Activated CD8-positive, alpha-beta T cell treated with anti-CD3 and anti-CD28 coated beads, Interleukin-2, amount 10 ng/mL, durations not matched to agents 7 days and 5 days (primary cell): Measurements from ENCODE around the gene GARIN5B. TPM values are rescaled to one million over a fixed set of nuclear protein-coding genes. Genes with fewer than 3 reads are reported as not detected.
A peak's percentile ranks its signal among the peaks of the same experiment; 100 is the strongest.

Experiments used
- ATAC-seq: fragments of 150-1000 bp; cut with Tn5 transposase; one replicate; pipeline ENCODE4 v1.10.0; 2021; ENCODE audit warnings: moderate library complexity
- CTCF ChIA-PET: fragments of 350-600 bp; sonication (Branson Sonifier 250); formaldehyde crosslinking; loops from one replicate; lab custom pipeline; 2021; ENCODE audit warnings: antibody characterized with exemption; lab: Charles Lee
- POLR2A ChIA-PET: fragments of 350-600 bp; sonication (Branson Sonifier 250); formaldehyde crosslinking; loops from one replicate; lab custom pipeline; 2021; ENCODE audit warnings: antibody characterized with exemption; lab: Charles Lee
- DNase-seq: peaks from one replicate; pipeline ENCODE4 v3.0.0-alpha.2; 2020
- H3K27ac Mint-ChIP-seq: one replicate; pipeline ENCODE4 v1.8.0; 2021; ENCODE audit warnings: mild to moderate bottlenecking, mixed read lengths
- H3K27me3 Mint-ChIP-seq: one replicate; pipeline ENCODE4 v1.8.0; 2021; ENCODE audit warnings: low read depth, mixed read lengths
- H3K36me3 Mint-ChIP-seq: one replicate; pipeline ENCODE4 v1.8.0; 2021; ENCODE audit warnings: low read depth, mixed read lengths
- H3K4me1 Mint-ChIP-seq: one replicate; pipeline ENCODE4 v1.8.0; 2021; ENCODE audit warnings: low read depth, mixed read lengths
- H3K4me3 Mint-ChIP-seq: one replicate; pipeline ENCODE4 v1.8.0; 2021; ENCODE audit warnings: mild to moderate bottlenecking, mixed read lengths
- H3K9me3 Mint-ChIP-seq: one replicate; pipeline ENCODE4 v1.8.0; 2022; ENCODE audit warnings: mixed read lengths; ENCODE audit not compliant: insufficient read depth
- total RNA-seq, 2 experiments: library from RNA; stranded (reverse); gene quantifications; one replicate each; pipeline ENCODE4 v1.2.3, GENCODE V29; 2021

Gene GARIN5B
- total RNA-seq, 2 experiments from 2014 or later, result not detected

GRCh38 chr19:55352549-55353145 is 10.4 kb downstream of the GARIN5B start:
- POLR2A ChIA-PET, result interaction anchor here (2.8 kb wide), 1 partner anchor 13 kb away, joined by 16 read pairs; the partner anchor contains the start of gene KMT5C

DNA sequence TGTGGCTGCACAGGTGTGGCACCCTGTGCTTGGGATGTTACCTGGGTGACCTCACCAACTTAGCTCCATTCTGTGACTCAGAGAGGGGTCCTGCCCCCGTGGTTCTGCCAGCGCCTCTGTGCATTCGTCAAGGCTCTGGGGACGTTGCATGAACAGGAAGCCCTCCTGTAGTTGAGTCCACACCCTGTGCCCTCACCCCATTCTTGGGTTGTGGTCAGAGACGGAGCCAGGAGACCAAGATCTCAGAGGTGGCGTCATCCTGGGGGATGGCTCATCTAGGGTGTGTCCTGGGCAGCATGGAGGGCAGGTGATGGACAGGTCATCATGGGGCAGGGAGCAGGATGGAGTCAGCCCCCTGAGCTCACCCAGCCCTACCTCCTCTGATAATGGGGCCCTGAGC is 11.0 kb downstream of the GARIN5B start:
- peaks cover 37% of the 10 kb centered on the region for H3K4me1 Mint-ChIP-seq
- H3K36me3 Mint-ChIP-seq, result no peaks in the 10 kb centered on the region
- ATAC-seq, result no peak
- CTCF ChIA-PET, result interaction anchor here (0.8 kb wide), 1 partner anchor 13 kb away, joined by 5 read pairs; the partner anchor contains the start of gene KMT5C
- H3K4me3 Mint-ChIP-seq, result no peak overlapping the region
- H3K27me3 Mint-ChIP-seq, result peaks cover 37% of the 10 kb centered on the region
- POLR2A ChIA-PET, result interaction anchor here (2.8 kb wide), 1 partner anchor 13 kb away, joined by 16 read pairs; the partner anchor contains the start of gene KMT5C
- peak; percentile 38 for DNase-seq
- no peak overlapping the region for H3K27ac Mint-ChIP-seq
- H3K9me3 Mint-ChIP-seq, result no peaks in the 10 kb centered on the region

More at GRCh38 chr19:55352549-55353145, 10.4 kb downstream of the GARIN5B start:
- Mint-ChIP-seq H3K9me3 (no peaks in the 10 kb centered on the region), H3K27ac (peak overlapping the region; percentile 55), H3K27me3 (peaks cover 42% of the 10 kb centered on the region), H3K4me1 (peaks cover 37% of the 10 kb centered on the region), H3K36me3 (no peaks in the 10 kb centered on the region), H3K4me3 (no peak overlapping the region)
- no peak for DNase-seq
- ATAC-seq, result no peak
- CTCF ChIA-PET, result interaction anchor here (0.8 kb wide), 1 partner anchor 13 kb away, joined by 5 read pairs; the partner anchor contains the start of gene KMT5C

- ATAC-seq, result no peak
- Mint-ChIP-seq H3K4me1 (peaks cover 37% of the 10 kb centered on the region), H3K4me3 (no peak overlapping the region), H3K27ac (no peak overlapping the region), H3K36me3 (no peaks in the 10 kb centered on the region), H3K27me3 (peaks cover 36% of the 10 kb centered on the region), H3K9me3 (no peaks in the 10 kb centered on the region)
- POLR2A ChIA-PET, result interaction anchor here (0.8 kb wide), 1 partner anchor 11 kb away, joined by 3 read pairs; the partner anchor contains the start of gene KMT5C
- CTCF ChIA-PET, result interaction anchor here (0.9 kb wide), 1 partner anchor 153 kb away, joined by 3 read pairs; no protein-coding TSS in a partner anchor
- DNase-seq, result no peak
Observed at GRCh38 chr19:55350620-55351315, 12.3 kb downstream of the GARIN5B start.

DNA sequence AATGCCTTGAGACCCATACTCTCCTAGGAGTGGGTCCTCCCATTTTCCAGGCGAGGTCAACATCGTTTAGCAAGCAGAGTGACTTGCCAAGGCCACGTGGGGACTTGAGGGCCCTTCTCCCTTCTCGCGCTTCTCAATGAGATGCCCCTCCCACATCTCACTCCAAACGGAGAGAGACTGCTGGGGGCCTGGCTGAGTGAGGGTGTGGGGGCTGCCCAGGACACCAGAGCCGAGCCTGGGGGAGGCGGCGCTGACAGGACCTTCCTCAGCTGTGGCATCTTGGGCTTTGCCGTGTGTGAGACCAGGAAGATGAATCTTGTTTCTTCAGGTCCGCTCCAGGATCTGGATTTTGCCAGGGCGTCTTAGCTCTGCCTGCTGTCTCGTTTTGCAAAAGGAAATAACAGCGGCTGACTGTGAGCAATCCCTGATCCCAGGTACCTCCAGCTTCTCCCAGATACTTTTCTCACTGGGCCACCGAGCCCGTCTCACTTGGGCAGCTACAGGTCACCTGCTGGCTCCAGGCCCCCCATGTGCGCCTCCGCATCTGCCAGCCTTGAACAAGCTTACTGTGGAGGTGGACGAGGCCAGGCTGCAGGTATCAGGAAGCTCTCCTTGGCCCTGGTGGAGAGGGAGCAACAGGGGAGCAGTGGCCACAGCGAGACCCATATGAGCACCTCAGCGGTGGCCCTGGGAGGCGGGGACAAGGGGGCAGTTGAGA is 14.6 kb downstream of the GARIN5B start:
- DNase-seq (no peak), ATAC-seq (no peak)
- ChIA-PET POLR2A (interaction anchor here (0.8 to 1.6 kb wide), 3 partner anchors 9 to 89 kb away, joined by 3 to 10 read pairs (median 6); partner anchors contain the start of gene KMT5C), CTCF (no interaction called here)
- Mint-ChIP-seq H3K9me3 (no peaks in the 10 kb centered on the region), H3K36me3 (peaks cover 3% of the 10 kb centered on the region), H3K27me3 (peaks cover 24% of the 10 kb centered on the region), H3K27ac (no peak overlapping the region), H3K4me1 (peaks cover 32% of the 10 kb centered on the region), H3K4me3 (no peak overlapping the region)

GRCh38 chr19:55347442-55348009 is 15.5 kb downstream of the GARIN5B start:
- ATAC-seq (no peak), DNase-seq (no peak)
- Mint-ChIP-seq H3K27ac (no peak overlapping the region), H3K4me3 (no peak overlapping the region), H3K9me3 (no peaks in the 10 kb centered on the region), H3K4me1 (peaks cover 22% of the 10 kb centered on the region), H3K36me3 (peaks cover 7% of the 10 kb centered on the region), H3K27me3 (peaks cover 15% of the 10 kb centered on the region)
- CTCF ChIA-PET, result no interaction called here
- POLR2A ChIA-PET, result interaction anchor here (0.8 to 1.6 kb wide), 3 partner anchors 8 to 88 kb away, joined by 4 to 6 read pairs (median 4); no protein-coding TSS in a partner anchor

DNA sequence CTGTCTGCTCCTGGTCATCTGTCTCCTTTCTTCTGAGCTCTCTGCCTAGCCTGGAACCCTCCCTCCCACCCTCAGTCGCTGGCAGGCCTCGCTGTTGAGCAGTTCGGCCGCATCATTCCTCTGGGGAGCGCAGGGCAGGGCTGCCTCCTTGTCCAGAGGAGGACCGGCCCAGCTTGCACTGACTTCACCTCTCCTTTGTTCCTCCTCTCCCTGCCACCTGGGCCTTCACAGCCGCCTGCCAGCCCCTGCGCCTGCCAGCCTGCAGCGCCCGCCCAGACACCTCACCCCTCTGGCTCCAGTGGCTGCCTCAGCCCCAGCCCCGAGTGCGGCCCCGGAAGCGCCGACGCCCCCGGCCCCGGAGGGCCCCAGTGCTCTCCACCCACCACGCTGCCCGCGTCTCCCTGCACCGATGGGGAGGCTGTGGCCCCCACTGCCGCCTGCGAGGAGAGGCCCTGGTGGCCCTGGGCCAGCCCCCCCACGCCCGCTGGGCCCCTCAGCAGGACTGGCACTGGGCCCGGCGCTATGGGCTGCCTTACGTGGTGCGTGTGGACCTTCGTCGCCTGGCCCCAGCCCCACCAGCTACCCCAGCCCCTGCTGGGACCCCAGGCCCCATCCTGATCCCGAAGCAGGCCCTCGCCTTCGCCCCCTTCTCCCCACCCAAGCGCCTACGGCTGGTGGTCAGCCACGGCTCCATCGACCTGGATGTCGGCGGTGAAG is 16.2 kb downstream of the GARIN5B start:
- peaks cover 7% of the 10 kb centered on the region for H3K36me3 Mint-ChIP-seq
- ChIA-PET POLR2A (interaction anchor here (0.8 to 1.6 kb wide), 4 partner anchors 8 to 87 kb away, joined by 4 to 6 read pairs (median 4); no protein-coding TSS in a partner anchor), CTCF (interaction anchor here (1.5 kb wide), 1 partner anchor 45 kb away, joined by 3 read pairs; no protein-coding TSS in a partner anchor)
- H3K27ac Mint-ChIP-seq, result no peak overlapping the region
- no peaks in the 10 kb centered on the region for H3K9me3 Mint-ChIP-seq
- DNase-seq (no peak), ATAC-seq (no peak)
- H3K4me3 Mint-ChIP-seq, result no peak overlapping the region
- H3K4me1 Mint-ChIP-seq, result peaks cover 16% of the 10 kb centered on the region
- peaks cover 10% of the 10 kb centered on the region for H3K27me3 Mint-ChIP-seq

GRCh38 chr19:55345818-55346724 is 17.0 kb downstream of the GARIN5B start:
- no peaks in the 10 kb centered on the region for H3K9me3 Mint-ChIP-seq
- CTCF ChIA-PET, result interaction anchor here (1.5 kb wide), 1 partner anchor 45 kb away, joined by 3 read pairs; no protein-coding TSS in a partner anchor
- ATAC-seq (no peak), DNase-seq (no peak)
- peaks cover 8% of the 10 kb centered on the region for H3K36me3 Mint-ChIP-seq
- H3K4me1 Mint-ChIP-seq, result peaks cover 13% of the 10 kb centered on the region
- POLR2A ChIA-PET, result interaction anchor here (1.3 to 1.4 kb wide), 2 partner anchors 37 to 44 kb away, joined by 4 to 5 read pairs; no protein-coding TSS in a partner anchor
- no peak overlapping the region for H3K27ac Mint-ChIP-seq
- no peak overlapping the region for H3K4me3 Mint-ChIP-seq
- peaks cover 2% of the 10 kb centered on the region for H3K27me3 Mint-ChIP-seq

DNA sequence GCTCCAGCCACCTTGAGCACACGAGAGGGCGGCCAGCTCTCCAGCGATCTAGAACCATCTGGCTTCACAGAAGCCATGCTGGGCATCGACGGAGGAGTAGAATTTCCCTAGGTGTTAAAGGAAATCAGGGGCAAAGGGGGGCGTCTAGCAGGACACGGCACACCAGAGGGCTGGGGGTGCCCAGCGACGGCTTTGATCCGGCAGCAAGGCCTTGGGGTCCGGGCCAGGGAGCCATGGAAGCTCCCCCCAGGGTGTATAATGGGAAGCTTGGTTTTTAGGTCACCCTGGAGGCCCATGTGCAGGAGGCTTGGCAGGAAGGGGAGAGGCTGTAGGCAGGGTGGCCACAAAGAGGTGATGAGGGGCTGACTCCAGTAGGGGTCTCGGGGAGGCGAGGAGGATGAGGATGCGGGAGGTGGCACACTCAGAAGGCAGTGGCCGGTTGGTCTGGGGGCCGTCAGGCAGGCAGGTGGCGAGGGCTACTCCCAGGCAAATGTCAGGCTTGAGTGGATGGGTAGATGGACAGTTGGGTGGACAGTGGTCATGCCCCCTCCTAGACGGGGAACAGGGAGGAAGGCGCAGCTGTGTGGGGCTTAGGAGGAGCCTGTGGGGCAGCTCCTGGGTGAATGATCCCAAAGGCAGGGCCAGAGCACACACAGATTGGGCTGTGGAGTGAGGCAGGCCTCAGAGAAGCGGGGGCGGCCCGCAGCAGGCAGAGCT is 17.8 kb downstream of the GARIN5B start:
- Mint-ChIP-seq H3K36me3 (peaks cover 8% of the 10 kb centered on the region), H3K27me3 (no peaks in the 10 kb centered on the region), H3K4me1 (peaks cover 8% of the 10 kb centered on the region), H3K4me3 (no peak overlapping the region), H3K9me3 (no peaks in the 10 kb centered on the region), H3K27ac (no peak overlapping the region)
- POLR2A ChIA-PET, result no interaction called here
- ATAC-seq, result no peak
- DNase-seq, result no peak
- CTCF ChIA-PET, result interaction anchor here (1.5 kb wide), 1 partner anchor 44 kb away, joined by 3 read pairs; no protein-coding TSS in a partner anchor

DNA sequence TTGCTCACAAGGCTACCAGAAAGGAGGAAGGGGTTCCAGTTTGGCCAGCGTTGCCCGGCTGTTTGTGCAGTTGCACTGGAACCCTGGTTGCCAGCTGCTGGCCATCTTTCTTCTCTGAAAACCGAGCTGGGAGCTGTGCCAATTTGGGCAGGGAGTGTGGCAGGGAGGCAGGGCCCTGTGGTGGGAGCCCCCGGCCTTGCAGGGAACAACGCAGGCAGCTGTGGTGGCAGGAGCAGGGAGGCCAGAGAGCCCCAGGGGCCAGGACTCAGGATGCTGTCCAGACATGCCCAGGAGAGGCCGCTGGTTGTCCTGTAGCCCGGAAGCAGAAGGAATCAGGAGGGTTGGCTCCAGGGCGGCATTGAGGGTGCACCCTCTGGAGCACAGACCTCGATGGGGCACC is 18.6 kb downstream of the GARIN5B start:
- CTCF ChIA-PET, result no interaction called here
- ATAC-seq, result no peak
- Mint-ChIP-seq H3K4me1 (peaks cover 8% of the 10 kb centered on the region), H3K27ac (no peak overlapping the region), H3K27me3 (no peaks in the 10 kb centered on the region), H3K9me3 (no peaks in the 10 kb centered on the region), H3K36me3 (peaks cover 10% of the 10 kb centered on the region), H3K4me3 (no peak overlapping the region)
- POLR2A ChIA-PET, result no interaction called here
- no peak for DNase-seq
